NCI-H2081 treated with DMSO at 0.1 percent for 48 hours (cell line): ENCODE data around the gene SNAPC2.

Source experiments
- DNase-seq: peaks from one replicate; lab custom pipeline; 2025; lab: John Stamatoyannopoulos, UW

Gene SNAPC2, protein sequence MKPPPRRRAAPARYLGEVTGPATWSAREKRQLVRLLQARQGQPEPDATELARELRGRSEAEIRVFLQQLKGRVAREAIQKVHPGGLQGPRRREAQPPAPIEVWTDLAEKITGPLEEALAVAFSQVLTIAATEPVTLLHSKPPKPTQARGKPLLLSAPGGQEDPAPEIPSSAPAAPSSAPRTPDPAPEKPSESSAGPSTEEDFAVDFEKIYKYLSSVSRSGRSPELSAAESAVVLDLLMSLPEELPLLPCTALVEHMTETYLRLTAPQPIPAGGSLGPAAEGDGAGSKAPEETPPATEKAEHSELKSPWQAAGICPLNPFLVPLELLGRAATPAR

DNA sequence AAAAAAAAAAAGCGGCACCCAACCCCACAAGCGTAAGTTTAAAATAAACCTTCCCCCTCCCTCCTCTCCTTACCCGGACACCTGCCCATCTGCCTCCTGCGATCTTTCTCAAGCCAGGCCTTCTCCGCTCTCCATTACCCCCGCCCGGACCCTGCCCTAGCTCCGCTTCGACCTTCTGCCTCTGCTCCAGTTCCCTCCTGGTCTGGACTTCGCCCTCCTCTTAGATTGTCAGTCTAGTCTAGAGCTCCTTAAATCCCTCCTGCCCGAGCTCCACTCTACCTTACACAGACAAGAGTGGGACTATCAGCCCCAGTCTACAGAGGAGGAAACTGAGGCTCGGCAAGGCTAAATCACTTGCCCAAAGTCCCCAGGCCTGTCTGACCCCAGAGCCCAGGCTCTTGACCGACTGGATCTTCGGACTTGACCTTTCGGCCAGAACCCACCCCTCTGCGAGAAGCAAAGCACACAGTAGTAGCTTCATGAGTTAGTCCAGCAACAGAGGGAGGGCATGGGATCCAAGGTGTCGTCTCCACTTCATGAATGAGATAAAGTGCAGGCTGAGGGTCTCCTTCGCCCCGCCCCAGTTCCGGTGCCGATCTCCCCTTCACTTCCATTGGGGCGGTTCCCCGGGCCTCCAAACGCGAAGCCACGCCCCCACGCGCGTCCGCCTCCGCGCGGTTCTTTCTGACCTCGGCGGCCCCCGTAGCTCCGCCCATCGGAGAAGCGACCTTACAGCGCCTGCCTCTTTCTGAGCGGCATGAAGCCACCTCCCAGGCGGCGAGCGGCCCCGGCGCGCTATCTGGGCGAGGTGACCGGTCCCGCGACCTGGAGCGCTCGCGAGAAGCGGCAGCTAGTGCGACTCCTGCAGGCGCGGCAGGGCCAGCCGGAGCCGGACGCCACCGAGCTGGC is at the start of gene SNAPC2:
TSS of gene SNAPC2 (plus strand) at position 729 of the 909 bp plus-strand sequence. CDS start at position 758, 29 bp downstream.
- peak; percentile 57 for DNase-seq

DNA sequence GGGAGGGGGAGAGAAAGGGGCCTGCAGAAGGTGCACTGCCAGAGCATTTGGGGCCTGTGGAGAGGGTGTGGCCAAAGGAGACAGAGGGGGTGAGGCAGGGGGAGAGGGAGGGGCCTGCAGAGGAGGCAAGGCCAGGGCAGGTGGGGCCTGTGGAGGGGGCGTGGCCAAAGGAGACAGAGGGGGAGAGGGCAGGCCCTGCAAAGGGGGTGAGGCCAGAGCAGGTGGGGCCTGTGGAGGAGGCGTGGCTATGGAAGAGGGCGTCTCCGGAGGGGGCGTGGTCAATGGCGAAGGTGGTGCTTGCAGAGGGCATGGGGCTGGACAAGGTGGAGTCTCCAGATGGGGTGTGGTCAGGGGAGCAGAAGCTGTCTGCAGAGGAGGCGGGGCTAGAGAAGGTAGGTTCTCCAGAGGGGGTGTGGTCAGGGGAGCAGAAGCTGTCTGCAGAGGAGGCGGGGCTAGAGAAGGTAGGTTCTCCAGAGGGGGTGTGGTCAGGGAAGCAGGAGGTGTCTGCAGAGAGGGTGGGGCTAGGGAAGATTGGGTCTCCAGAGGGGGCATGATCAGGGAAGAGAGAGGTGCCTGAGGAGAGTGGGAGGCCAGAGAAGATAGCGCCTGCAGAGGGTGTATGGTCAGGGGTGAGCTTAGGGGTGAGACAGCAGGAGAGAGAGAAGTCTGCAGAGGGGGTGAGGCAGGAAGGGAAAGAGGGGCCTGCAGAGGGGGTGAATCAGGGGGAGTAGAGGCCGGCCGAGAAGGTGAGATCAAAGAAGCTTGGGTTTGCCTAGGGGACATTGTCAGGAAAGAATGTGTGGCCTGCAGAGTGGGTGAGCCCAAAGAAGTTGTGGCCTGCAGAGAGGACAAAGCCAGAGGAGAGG is 49.3 kb upstream of the SNAPC2 start:
- no peak for DNase-seq

DNA sequence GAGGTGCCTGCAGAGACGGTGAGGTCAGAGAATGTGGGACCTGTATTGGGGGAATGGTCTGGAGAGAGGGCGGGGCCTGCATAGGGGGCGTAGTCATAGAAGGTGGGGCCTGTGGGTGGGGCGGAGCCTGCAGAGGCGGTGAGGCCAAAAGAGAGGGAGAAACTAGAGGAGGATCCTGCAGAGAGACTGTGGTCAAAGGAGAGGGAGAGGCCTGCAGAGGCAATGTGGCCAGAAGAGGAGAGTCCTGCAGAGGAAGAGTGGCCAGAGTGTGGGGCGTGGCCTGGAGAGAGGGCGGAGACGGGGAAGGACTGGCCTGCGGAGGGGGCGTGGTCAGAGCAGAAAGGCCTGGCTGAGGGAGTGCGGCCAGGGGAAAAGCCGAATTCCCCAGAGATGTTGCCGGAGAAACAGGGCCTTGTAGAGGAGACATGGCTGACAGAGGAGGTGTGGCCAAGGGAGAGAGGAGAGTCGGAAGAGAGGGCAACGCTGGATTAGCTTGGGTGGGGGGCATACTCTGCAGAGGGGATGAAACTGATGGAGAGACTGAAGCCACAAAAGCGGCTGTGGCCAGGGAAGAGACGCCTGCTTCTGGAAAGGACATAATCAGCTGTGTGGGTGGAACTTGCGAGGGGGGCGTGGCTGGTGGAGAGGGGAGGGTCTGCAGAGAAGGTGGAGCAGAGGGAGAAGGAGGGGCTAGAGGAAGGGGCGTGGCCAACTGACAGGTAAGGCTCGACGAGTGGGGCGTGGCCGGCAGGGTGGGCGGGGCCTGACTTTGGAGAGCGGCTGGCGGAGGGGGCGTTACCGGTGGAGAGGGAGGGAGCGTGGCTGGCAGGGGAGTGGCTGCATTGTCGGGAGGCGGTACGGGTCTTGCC is 48.5 kb upstream of the SNAPC2 start:
- DNase-seq = no peak

DNA sequence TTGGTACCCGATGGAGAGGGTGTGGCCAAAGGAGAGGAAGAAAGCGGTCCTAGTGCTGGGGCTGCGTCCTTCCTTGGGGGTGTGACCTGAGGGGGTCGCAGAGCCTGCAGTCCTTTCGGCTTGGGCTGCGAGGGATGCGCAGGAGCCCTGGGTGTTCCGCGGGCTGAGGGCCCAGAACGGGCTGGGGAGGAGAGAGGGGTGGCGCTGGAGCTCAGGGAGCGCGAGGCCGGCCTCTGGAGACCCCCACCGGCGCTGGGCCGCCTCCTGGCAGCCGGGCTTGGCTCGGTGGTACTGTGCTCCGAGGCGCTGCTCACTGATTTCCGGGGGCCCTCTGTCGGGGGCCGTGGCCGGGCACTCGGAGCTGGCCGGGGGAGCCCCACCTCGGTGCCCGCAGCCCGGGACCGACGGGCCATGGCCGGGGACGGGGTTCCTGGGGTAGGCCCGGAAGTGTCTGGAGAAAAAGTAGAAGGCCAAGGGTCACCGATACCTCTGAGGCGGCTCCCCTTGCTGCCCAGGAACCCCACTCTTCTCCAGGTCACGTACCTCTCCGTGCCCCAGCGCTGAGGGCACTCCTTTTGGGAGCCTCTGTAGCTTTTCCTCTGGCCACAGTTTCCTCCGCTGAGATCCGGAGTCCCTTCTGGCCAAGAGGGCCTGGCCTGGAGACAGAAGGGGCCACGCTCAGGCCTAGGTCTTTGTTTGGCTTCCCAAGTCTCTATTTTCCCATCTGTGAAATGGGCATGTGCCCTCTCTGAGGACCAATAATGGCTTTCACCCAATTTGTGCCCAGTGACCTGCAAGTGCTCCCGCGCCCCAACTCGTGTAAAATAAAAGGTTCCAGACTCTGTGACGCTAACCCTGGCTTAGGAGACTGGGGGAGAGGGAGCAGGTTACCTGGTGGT is 47.6 kb upstream of the SNAPC2 start:
- DNase-seq = no peak

DNA sequence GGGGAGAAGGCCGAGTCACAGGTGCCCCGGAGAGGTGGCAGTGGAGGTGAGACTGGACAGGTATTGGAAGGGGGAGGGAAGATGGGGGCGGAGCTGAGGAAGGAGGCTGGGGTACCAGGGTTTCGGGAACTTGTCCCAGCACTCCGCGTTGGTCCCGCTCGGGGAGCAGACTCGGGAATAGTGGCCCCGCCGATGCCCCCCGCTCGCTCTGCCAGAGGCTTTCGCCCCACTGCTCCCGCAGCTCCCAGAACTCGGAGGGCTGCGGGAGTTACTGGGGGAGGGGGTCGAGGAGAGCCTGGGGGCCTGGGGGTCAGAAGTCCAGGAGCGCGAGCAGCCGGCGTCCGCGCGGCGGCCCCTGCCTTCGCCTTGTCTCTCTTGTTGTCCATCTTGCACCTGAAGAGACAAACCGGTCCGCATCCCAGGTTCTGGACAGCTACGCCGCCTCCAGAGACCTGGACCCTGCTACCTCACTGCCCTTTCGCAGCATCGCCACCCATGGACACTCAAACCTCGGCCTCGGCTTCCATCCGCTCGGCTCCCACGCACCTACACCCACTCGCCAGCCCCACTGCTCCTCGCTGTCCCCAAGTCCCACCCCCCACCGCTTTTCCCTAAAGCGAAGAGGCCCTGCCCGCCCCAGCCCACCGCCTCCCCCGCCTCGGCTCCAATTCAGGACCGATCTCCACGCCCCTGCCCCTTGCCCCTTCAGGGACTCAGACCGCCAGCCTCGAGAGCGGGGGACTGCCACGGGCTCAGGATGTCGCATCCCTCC is 46.6 kb upstream of the SNAPC2 start:
- DNase-seq = no peak

DNA sequence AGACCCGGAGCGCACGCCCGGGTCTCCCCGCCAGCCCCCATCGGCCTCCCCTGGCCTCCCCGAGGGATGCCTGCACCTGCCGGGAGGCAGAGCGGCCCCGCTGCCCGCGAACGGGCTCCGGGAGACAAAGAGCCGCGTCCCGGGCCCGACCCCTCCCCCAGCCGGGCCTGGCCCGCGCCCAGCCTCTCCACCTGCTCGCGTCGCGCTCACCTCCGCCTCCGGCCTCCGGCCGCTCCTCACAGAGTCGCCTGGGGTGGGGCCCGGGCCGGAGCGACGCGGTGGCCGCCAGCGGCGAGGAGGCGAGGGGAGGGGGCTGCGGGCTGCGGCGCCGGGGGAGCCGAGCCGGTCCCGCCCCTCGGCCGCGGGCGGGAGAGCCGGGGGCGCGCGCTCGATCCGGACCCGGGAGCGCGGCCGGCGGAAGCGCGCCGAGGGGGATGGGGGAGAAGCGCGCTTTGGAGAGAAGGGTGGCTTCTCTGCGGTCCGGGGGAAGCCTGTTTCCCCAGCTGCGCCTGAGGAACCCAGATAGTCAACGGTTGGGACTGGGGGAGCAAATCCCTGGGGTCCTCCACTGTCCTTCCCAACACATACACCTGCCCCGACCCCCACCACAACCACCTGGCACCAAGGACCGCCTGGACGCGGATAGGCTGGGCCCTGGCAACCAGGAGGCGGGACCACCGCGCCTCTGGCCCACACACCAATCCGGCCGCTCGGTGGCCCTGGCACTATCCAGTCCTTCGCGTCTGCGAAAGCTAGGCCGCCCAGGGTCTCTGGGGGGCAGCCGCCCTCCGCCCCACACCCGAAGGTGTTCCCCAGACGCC is 45.9 kb upstream of the SNAPC2 start, which contains the start of gene PRR36:
TSS of gene PRR36 (minus strand) at position 315 of the 821 bp plus-strand sequence. CDS start 701 bp downstream, outside the sequence.
- DNase-seq = peak; percentile 42

DNA sequence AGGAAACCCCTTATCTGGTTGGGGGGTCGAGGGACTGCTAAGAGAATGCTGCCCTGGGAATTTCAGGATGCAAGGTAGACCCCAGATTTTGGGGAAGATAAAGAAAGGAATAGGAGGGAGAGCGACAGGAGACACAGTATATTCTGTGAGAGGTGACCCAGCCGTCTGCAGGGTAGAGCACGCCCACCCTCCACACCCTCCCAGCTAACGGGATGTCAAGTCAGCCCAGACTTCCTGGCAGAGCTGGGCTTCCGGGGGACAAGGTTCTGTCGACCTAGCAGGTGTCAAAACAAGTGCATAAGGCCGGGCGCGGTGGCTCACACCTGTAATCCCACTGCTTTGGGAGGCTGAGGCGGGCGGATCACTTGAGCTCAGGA is 45.3 kb upstream of the SNAPC2 start:
- DNase-seq = no peak

DNA sequence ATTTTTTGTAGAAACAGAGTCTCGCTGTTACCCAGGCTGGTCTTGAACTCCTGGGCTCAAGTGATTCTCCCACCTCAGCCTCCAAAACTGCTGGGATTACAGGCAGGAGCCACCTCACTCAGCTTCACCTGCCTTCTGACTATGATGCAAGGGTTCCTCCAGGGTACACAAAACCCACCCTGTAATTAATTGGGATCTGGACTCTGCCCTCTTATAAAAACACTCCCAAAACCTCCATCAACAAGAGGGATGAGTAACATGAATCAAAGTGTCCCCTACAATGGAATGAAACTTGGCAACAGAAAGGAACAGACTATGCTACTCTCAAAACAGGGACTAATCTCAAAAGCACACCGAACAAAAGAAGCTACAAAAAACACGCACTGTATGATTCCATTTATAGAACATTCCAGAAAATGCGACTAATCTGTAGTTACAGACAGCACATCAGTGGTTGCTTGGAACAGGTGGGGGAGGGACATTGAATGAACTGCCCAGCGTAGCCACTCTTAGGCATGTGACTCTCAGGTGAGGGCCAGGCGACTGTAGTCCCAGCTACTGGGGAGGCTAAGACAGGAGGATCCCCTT is 42.8 kb upstream of the SNAPC2 start:
- DNase-seq = no peak

DNA sequence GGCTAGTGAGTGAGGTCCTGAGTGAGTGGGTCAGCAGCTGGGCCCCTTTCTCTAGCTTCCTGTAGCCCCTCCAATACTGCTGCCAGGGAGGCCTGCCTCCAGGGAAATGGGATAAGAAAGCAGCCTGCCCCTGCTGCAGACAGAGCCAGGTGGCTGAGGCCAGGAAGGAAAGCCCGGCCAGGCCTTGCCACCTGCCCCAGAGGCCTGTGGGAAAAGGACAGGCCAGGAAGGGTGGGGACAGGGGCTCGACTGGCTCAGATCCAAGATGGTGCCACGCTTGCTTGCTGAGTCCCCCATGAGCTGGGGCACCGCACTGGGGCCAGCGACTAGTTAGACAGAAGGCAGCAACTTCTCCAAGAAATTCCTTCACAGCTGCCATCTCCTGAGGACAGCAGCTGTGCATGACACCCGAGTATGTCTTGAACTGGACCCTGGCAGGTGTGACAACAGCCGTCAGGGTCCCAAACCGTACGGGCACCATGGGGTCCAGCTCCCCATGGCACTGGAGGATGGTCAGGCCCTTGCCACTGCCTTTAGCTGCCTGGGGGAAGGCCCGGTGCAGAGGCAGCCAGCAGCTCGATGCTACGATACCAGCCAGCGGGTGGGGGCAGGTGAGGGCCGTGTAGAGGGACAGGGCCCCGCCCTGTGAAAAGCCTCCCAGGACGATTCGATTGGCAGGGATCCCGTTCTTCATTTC is 40.9 kb upstream of the SNAPC2 start:
- DNase-seq = no peak

DNA sequence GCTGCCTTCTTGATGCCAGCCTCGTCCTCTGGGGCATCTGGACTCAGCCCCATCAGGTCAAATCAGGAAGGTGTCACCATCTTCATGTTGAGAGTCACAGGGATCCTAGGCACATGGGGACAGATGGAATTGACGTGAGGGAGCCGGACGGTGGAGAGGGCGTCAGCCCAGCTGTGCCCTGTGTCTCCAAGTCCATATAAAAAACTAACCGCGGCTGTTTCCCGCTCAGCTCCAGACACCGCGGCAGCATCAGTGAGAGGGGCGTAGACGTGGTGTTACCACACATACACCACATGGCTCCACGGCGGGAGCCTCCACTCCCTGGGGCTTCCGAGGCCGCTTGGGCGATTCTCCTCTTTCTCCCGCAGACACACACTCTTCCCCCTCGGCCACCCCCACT is 40.3 kb upstream of the SNAPC2 start:
- no peak for DNase-seq

DNA sequence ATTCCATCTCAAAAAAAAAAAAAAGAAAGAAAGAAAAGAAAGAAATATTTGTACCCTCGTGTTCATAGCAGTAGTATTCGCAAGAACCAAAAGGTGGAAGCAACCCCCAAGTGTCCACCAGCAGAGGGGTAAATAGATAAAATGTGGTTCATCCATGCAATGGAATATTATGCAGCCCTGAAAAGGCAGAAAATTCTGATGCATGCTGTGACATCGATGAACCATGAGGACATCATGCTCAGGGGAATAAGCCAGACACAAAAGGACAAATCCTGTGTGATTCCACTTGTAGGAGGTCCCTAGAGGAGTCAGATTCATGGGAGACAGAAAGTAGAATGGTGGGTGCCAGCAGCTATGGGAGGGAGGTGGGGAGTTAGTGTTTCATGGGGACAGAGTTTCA is 38.2 kb upstream of the SNAPC2 start:
- DNase-seq = no peak

DNA sequence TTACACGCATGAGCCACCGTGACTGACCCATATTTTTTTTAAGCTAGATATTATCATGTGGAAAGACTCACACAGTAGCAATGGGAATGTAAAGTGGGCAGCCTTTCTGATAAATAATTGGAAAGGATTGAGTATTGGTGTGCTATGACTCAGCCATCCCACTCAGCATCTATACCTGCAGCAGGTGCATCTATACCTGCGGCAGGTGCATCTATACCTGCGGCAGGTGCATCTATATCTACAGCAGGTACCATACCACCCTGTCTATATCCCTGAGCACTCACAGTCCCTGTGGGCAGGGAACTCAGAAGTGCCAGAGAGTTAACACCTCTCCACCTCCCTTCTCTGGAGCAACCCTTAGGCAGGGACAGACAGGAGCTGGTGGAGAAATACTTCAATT is 37.0 kb upstream of the SNAPC2 start:
- DNase-seq = no peak

DNA sequence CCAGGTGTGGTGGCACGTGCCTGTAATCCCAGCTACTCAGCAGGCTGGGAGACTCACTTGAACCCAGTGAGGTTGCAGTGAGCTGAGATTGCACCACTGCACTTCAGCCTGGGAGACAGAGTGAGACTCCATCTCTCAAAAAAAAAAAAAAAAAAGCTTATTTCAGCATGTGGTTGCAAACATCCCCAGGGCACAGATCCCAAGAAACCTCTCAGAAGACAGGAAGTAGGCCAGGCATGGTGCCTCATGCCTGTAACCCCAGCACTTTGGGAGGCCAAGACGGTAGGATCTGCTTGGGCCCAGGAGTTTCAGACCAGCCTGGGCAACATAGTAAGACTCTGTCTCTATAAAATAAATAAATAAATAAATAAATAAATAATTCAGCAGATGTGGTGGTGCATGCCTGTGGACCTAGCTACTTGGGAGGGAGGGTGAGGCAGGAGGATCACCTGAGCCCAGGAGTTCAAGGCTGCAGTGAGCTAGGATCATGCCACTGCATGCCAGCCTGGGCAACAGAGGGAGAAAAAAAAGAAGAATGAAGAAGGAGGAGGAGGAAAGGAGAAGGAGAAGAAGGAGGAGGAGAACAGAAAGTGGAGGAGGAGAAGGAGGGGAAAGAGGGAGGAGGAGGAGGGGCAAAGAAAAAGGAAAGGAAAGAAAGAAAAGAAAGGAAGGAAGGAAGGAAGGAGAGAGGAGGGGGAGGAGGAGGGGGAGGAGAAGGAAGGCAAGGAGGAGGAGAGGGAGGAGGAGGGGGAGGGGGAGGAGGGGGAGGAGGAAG is 36.2 kb upstream of the SNAPC2 start:
- DNase-seq = no peak

DNA sequence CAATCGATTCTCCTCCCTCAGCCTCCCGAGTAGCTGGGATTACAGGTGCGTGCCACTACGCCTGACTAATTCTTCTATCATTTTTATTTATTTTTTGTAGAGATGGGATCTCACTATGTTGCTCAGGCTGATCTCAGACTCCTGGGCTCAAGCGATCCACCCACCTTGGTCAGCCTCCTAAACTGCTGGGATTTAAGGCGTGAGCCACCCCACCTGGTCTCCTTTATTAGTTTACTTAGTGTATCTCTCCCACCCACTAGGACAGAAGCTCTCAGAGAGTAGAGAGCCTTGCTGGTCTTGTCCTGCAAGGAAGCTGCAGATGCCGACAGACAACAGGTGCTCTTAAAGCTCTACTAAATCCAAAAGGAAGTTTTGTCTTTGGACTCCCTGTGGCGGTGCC is 34.3 kb upstream of the SNAPC2 start:
- no peak for DNase-seq

DNA sequence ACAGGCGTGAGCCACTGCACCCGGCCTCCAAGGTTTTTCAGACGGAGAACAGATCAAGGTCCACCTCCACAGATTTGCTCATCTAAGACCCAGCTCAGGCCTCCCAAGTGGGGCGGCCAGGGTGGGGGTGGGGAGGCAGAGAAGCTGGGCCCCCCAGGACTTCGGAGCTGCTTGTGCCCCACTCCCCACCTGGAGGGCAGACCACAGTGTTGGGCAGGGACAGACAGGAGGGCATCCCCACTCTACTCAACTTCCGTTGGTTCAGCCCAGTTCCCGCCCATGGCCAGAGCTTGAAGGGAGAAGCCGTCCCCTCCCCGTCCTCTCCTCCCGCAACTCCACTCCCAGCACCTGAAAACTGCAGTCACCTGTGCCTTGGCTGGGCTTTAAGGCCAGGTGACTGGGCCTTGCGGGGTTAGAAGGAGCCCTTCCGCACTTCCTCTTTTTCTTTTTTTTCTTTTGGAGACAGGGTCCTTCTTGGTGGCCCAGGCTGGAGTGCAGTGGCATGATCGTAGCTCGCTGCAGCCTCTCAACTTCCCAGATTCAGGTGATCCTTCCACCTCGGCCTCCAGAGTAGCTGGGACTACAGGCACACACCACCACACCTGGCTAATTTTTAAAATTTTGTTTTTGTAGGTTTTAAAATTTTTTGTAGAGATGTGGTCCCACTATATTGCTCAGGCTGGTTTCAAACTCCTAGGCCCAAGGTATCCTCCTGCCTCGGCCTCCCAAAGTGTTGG is 32.6 kb upstream of the SNAPC2 start:
- DNase-seq = no peak
